Activated CD8-positive, alpha-beta T cell treated with anti-CD3 and anti-CD28 coated beads for 36 hours (primary cell): ENCODE results near the gene CYP27A1. TPM values are rescaled to one million over a fixed set of nuclear protein-coding genes. Genes with fewer than 3 reads are reported as not detected.

Experiments used
- ATAC-seq: fragments of 200-7000 bp; cut with Tn5 transposase; one replicate; pipeline ENCODE4 v1.10.0; 2021; ENCODE audit warnings: mild to moderate bottlenecking, moderate library complexity
- CTCF ChIA-PET: fragments of 350-600 bp; sonication (Branson Sonifier 250); formaldehyde crosslinking; loops from one replicate; lab custom pipeline; 2021; ENCODE audit warnings: antibody characterized with exemption; lab: Charles Lee
- POLR2A ChIA-PET: fragments of 350-600 bp; sonication (Branson Sonifier 250); formaldehyde crosslinking; loops from one replicate; lab custom pipeline; 2021; ENCODE audit warnings: antibody characterized with exemption; lab: Charles Lee
- DNase-seq: peaks from one replicate; pipeline ENCODE4 v3.0.0-alpha.2; 2020
- H3K27ac Mint-ChIP-seq: one replicate; pipeline ENCODE4 v1.8.0; 2021; ENCODE audit warnings: mild to moderate bottlenecking, mixed read lengths
- H3K27me3 Mint-ChIP-seq: one replicate; pipeline ENCODE4 v1.8.0; 2021; ENCODE audit warnings: mixed read lengths
- H3K36me3 Mint-ChIP-seq: one replicate; pipeline ENCODE4 v1.8.0; 2021; ENCODE audit warnings: low read depth, mixed read lengths
- H3K4me1 Mint-ChIP-seq: one replicate; pipeline ENCODE4 v1.8.0; 2021; ENCODE audit warnings: low read depth, mixed read lengths
- H3K4me3 Mint-ChIP-seq: one replicate; pipeline ENCODE4 v1.8.0; 2021; ENCODE audit warnings: mild to moderate bottlenecking, moderate library complexity, mixed read lengths
- H3K9me3 Mint-ChIP-seq: one replicate; pipeline ENCODE4 v1.8.0; 2021; ENCODE audit warnings: mixed read lengths
- intact Hi-C: fragments of 100-400 bp; cut with micrococcal nuclease; formaldehyde crosslinking; loops from one replicate; pipeline ENCODE4 v1.10.0; 2022
- total RNA-seq, 2 experiments: library from RNA; stranded (reverse); gene quantifications; one replicate each; pipeline ENCODE4 v1.2.3, GENCODE V29; 2021
- TF ChIP-seq, protein P1 (sequence below): fragments of 200-600 bp; IDR thresholded peaks from one replicate; pipeline ENCODE4 v1.8.0; 2022; ENCODE audit warnings: antibody characterized with exemption, mild to moderate bottlenecking

Gene CYP27A1
- total RNA-seq, 2 experiments from 2014 or later: 0.14 to 0.18 TPM

DNA sequence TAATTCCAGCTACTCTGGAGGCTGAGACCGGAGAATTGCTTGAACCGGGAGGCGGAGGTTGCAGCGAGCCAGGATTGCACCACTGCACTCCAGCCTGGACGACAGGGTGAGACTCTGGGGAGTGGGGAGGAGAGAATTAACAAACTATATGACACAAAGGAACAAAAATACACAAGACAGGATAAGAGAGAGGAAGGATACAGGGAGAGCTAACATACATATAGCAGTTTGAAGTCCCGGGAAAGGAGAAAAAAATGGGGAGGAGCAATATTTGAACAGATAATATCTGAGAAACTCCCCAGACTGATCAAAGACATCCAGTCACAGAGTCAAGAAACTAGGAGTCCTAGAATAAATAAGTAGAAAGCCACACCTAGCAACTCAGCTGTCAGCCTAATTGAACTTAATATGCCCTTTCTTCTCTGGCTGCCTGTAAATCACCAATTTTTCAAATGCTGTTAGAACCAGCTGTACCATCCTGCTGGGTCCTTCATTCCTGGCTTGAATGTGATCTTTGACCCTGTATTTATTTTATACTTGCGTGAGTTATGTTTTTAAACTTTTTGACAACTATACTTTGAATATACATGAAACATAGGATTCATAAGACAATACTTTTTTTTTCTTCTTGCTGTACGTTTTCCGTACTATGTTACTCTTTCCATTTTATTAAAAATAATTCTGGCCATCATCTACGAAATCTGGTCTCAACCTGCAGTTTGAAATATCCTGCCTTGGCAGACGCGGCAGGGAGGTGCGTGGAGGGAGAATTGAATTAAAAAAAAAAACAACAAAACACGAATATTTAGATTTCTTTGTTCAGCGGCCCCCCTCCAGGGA, 876 bp upstream of the CYP27A1 start:
- Mint-ChIP-seq H3K4me3 (no peak overlapping the region), H3K27me3 (peaks cover 42% of the 10 kb centered on the region), H3K36me3 (peaks cover 10% of the 10 kb centered on the region), H3K4me1 (peaks cover 5% of the 10 kb centered on the region), H3K9me3 (peaks cover 15% of the 10 kb centered on the region), H3K27ac (no peak overlapping the region)
- CTCF ChIA-PET: interaction anchor here (1.0 kb wide), 1 partner anchor 66 kb away, joined by 3 read pairs; no protein-coding TSS in a partner anchor
- no peak for DNase-seq
- TF ChIP-seq, protein P1, sequence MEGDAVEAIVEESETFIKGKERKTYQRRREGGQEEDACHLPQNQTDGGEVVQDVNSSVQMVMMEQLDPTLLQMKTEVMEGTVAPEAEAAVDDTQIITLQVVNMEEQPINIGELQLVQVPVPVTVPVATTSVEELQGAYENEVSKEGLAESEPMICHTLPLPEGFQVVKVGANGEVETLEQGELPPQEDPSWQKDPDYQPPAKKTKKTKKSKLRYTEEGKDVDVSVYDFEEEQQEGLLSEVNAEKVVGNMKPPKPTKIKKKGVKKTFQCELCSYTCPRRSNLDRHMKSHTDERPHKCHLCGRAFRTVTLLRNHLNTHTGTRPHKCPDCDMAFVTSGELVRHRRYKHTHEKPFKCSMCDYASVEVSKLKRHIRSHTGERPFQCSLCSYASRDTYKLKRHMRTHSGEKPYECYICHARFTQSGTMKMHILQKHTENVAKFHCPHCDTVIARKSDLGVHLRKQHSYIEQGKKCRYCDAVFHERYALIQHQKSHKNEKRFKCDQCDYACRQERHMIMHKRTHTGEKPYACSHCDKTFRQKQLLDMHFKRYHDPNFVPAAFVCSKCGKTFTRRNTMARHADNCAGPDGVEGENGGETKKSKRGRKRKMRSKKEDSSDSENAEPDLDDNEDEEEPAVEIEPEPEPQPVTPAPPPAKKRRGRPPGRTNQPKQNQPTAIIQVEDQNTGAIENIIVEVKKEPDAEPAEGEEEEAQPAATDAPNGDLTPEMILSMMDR: no peak
- no peak for ATAC-seq
- POLR2A ChIA-PET: interaction anchor here (0.9 kb wide), 1 partner anchor 32 kb away, joined by 3 read pairs; no protein-coding TSS in a partner anchor
- intact Hi-C loops: no loop called here

DNA sequence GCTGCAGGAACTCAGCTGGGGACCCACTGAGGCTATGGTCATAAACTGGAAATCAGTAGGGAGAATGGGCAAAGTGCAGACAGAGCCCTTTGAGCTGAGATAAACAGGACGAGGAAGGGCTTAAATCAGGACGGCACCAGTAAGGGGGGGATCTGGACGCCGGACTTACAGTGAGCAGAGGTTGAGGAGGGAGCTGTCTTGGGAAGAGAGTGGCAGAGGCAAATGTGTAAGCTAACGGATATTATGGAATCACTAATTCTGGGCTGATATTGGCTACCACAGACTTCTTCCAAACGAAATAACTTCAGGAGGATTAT, 539 bp downstream of the CYP27A1 start:
- H3K27me3 Mint-ChIP-seq: peaks cover 46% of the 10 kb centered on the region
- H3K4me1 Mint-ChIP-seq: peaks cover 5% of the 10 kb centered on the region

GRCh38 chr2:218783688-218784087, 1.7 kb downstream of the CYP27A1 start:
- peaks cover 44% of the 10 kb centered on the region for H3K27me3 Mint-ChIP-seq
- CTCF ChIA-PET: interaction anchor here (0.9 kb wide), 1 partner anchor 64 kb away, joined by 3 read pairs; no protein-coding TSS in a partner anchor
- H3K27ac Mint-ChIP-seq: no peak overlapping the region

More for the DNA sequence above, 539 bp downstream of the CYP27A1 start:
- Mint-ChIP-seq H3K4me3 (no peak overlapping the region), H3K27ac (no peak overlapping the region), H3K9me3 (peaks cover 6% of the 10 kb centered on the region), H3K36me3 (peaks cover 2% of the 10 kb centered on the region)
- no peak for ATAC-seq
- POLR2A ChIA-PET: no interaction called here
- TF ChIP-seq, protein P1: no peak
- CTCF ChIA-PET: no interaction called here
- DNase-seq: no peak
- intact Hi-C loops: no loop called here

DNA sequence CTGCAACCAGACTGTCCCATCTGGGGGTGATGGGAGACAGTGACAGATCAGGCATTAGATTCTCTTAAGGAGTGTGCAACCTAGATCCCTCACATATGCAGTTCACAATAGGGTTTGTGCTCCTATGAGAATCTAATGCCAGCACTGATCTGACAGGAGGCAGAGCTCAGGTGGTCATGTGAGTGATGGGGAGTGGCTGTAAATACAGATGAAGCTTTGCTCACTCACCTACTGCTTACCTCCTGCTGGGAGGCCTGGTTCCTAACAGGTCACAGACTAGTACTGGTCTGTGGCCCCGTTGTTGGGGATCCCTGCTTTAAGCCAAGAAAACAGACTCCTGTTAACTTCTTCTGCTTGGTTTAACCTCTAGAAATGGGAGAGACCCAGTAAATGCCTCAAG, 3.2 kb downstream of the CYP27A1 start:
- ChIA-PET POLR2A (no interaction called here), CTCF (interaction anchor here (1.0 kb wide), 1 partner anchor 67 kb away, joined by 3 read pairs; no protein-coding TSS in a partner anchor)
- ATAC-seq: no peak
- H3K27me3 Mint-ChIP-seq: peaks cover 41% of the 10 kb centered on the region
- TF ChIP-seq, protein P1: no peak
- no peaks in the 10 kb centered on the region for H3K9me3 Mint-ChIP-seq
- no peak overlapping the region for H3K27ac Mint-ChIP-seq
- H3K4me3 Mint-ChIP-seq: no peak overlapping the region
- intact Hi-C loops: no loop called here
- H3K4me1 Mint-ChIP-seq: peaks cover 5% of the 10 kb centered on the region
- no peak for DNase-seq
- no peaks in the 10 kb centered on the region for H3K36me3 Mint-ChIP-seq

More at GRCh38 chr2:218783688-218784087, 1.7 kb downstream of the CYP27A1 start:
- ATAC-seq (no peak), DNase-seq (no peak)
- no peaks in the 10 kb centered on the region for H3K36me3 Mint-ChIP-seq
- peaks cover 5% of the 10 kb centered on the region for H3K4me1 Mint-ChIP-seq
- H3K9me3 Mint-ChIP-seq: peaks cover 2% of the 10 kb centered on the region
- TF ChIP-seq, protein P1: no peak
- POLR2A ChIA-PET: no interaction called here
- intact Hi-C loops: no loop called here
- no peak overlapping the region for H3K4me3 Mint-ChIP-seq

DNA sequence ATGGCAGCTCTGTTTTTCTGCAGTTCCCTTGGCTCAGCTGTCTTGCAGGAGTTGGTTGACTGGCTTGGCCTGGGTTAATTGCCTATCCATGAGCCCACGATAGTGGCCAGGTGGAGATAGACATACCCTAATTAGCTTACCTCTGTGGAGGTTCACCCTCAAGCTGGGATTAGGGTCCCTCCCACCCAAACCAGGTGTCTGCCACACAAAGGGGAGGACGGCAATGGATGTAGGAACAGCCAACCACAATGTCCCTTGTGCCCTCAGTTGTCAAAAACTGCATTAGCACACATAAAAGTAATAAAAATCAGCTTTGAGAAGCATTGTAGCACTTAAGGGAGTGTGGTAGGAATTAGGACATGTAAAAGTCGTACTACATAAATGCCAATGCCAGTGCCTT, 4.2 kb downstream of the CYP27A1 start:
- no peak for ATAC-seq
- no peaks in the 10 kb centered on the region for H3K9me3 Mint-ChIP-seq
- H3K27me3 Mint-ChIP-seq: peaks cover 35% of the 10 kb centered on the region
- intact Hi-C loops: no loop called here
- no peaks in the 10 kb centered on the region for H3K36me3 Mint-ChIP-seq
- TF ChIP-seq, protein P1: no peak
- H3K4me3 Mint-ChIP-seq: no peak overlapping the region
- ChIA-PET CTCF (interaction anchor here (0.7 to 1.7 kb wide), 4 partner anchors 27 to 244 kb away, joined by 3 to 7 read pairs (median 4); no protein-coding TSS in a partner anchor), POLR2A (interaction anchor here (1.0 kb wide), 1 partner anchor 74 kb away, joined by 3 read pairs; the partner anchor contains the start of gene WNT6)
- H3K27ac Mint-ChIP-seq: no peak overlapping the region
- peaks cover 5% of the 10 kb centered on the region for H3K4me1 Mint-ChIP-seq
- no peak for DNase-seq
